GM18873 (cell line): ENCODE results near the gene PMIS2.
A peak's percentile ranks its signal among the peaks of the same experiment; 100 is the strongest.

Experiments used
- ATAC-seq: cut with Tn5 transposase; IDR thresholded peaks from one replicate; pipeline ENCODE4 v1.9.1; 2021; ENCODE audit warnings: mild to moderate bottlenecking, moderate library complexity, moderate number of reproducible peaks; ENCODE audit not compliant: unreplicated experiment, low FRiP score

The PMIS2 gene

DNA sequence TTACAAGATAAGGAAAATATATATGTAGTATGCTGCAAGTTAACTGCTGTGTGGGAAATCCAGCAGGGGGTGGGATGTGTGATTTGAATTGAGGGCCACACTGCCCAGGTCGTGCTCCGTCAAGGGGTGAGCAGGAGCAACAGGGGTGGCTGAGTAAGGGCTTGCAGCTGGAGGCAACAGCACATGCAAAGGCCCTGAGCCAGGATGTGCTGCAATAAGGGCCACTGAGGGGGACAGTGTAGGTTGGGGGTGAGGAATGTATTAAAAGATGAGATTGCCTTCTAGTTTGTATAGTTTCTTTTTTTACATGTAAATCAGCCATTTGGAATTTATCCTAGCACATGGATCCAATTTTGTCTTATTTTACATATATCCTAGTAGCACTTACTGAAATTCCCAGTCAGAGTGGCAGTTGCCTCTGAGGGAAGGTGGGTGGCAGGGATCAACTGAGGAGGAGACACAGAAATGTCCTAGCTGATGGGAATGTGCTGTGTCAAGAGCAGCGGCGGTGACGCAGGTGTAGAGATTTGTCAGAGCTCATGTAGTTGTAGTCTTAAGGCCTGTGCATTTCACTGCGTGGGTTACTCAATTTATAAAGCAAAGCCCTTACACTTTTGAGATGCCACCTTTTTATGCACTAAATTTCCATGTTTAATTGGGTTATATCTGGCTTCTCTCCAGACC is 37.5 kb downstream of the PMIS2 start:
- ATAC-seq: no peak

DNA sequence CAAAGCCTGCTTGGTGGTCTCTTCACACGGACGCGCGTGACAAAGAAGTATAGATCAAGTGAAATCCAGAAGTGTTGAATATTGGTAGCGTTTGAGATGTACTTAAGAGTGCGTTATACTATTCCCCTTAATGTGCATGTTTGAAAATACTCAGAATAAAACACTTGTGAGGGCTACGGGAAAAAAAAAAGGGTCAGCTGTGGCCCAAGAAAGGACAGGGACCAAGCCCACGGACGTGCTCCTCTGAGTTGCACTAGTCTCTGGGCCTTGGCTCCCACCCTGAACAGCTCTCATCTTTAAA is 42.2 kb downstream of the PMIS2 start:
- peak; percentile 5 for ATAC-seq

DNA sequence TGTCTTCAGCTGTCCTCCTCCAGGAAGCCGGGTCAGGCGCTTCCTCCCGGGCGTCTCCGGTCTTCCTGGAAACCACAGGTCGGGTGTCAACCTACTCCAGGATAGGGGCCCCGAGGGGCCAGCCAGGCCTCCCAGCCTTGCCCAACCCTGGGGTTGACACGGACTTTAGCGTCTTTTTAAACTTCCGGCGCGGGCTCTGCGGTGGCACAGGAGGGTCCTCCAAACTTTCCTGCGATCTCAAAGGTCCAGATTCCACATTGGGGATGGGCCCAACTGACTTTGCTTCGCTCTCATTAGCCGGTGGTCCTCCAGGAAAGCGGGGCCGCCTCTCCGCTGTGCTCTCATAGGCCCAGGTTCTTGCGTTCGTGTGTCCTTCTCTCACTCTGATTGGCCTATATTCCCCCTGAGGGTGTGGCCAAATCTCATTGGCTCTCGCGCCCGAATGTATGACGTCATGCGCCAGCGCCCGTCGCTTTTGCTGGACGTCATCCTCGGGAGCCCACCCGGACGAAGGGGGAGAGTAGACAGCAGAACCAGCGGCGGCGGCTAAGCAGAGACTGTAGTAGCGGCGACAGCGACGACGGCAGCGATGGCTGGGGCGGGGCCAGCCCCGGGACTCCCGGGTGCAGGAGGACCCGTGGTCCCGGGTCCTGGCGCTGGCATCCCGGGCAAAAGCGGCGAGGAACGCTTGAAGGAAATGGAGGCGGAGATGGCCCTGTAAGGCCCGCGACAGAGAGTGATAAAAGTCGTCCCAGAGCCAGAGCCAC is 42.8 kb downstream of the PMIS2 start, which contains the start of gene RBM42:
RBM42 (plus strand) TSS at position 472 of the 767 bp plus-strand sequence; CDS start at position 590, 118 bp downstream.
- ATAC-seq: peak; percentile 94

DNA sequence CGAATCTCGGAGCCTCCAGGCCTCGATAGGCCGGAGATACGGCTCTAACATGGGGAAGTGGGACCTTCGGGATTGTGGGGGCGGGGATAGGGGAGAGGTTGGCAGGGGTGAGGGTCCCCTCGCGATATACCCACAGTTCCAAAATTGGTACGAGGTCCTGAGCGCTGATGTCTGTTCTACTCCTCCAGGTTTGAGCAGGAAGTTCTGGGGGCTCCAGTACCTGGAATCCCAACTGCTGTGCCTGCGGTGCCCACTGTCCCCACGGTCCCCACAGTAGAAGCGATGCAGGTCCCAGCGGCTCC is 43.3 kb downstream of the PMIS2 start:
- no peak for ATAC-seq

DNA sequence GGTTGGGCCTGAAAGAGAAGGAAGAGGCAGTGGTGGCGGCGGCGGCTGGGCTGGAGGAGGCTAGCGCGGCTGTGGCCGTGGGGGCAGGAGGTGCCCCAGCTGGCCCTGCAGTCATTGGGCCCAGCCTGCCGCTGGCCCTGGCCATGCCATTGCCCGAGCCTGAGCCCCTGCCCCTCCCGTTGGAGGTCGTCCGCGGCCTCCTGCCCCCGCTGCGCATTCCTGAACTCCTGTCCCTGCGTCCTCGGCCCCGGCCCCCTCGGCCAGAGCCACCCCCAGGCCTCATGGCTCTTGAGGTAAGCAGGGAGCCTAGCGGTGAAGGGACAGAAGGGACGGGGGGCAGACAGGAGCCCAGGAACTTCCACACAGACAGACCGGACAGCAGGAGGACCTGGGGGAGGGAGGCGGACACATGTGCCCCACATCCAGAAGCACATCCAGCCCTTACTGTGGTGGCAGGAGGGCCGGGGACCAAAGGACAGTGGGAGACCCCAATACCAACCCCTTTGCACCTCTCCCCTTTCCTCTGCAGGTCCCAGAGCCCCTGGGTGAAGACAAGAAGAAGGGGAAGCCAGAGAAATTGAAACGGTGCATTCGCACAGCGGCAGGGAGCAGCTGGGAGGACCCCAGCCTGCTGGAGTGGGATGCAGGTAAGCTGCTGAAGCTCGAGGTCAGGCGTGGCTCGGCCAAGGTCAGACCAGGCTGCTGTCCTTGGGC is 47.9 kb downstream of the PMIS2 start:
- no peak for ATAC-seq

DNA sequence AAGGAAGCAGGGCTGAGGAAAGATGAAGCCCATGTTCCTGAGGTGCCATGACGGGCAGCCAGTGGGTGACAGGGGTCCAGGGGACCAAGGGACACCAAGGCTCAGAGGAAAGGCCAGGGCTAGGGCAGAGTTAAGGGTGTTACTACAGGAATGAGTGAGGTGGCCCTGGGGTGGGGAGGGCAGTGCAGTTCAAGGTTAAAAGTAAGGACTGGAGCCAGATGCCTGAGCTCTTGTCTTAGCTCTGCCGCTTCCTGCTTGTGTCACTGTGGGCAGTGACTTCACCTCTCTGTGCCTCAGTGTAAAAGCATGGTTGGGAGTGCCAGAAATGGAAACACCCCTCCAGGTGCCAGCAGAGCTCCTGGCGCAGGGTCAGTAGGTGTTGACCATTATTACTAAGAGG is 50.7 kb downstream of the PMIS2 start:
- ATAC-seq: no peak
